WTC11 (cell line): ENCODE data around the gene LAMA3.

Source experiments
- TF ChIP-seq, protein P1 (sequence below): fragments of 200-600 bp; IDR thresholded peaks from 2 replicates; pipeline ENCODE4 v1.8.0; 2022; ENCODE audit warnings: antibody characterized with exemption
- TF ChIP-seq, protein P2 (sequence below): sonication (generic); formaldehyde crosslinking; IDR thresholded peaks from 2 replicates; pipeline ENCODE4 v1.8.0; 2022; ENCODE audit warnings: mild to moderate bottlenecking, missing genetic modification reagents

DNA sequence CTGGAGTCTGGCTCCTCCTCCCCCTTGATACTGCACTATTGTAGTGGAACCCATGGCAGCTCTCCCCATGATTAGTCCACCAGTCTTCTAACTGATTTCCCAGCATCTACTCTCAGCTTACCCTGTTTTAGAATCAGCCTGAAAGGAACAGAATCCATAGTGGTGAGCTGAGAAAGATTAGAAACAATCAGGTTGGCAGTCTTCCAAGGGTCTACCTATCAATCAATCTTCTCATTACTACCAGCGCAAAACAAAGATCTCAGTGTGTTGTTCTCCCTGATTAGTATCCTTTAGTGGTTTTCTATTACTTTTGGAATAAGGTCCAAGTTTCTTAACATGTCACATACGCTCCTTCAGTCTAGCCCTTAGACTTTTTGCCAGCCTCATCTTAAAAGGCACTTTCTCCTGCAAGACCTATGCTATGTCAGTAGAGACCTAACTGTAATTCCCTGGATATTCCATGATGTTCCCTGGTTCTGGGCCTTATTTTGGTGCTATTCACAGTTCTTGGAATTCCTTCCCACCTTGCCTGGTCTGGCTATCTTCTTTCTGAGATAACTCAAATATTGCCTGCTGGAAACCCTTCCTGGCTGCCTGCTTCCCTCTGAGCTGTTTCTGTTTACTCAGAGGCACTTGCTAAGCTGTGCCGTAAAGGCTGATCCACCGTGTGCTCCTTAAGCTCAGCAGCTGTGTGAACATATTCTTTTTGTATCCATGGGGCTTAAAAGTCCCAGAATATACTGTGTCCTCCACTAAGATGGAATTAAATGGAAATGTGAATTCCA lies 32.6 kb downstream of the LAMA3 start:
- TF ChIP-seq, protein P1, sequence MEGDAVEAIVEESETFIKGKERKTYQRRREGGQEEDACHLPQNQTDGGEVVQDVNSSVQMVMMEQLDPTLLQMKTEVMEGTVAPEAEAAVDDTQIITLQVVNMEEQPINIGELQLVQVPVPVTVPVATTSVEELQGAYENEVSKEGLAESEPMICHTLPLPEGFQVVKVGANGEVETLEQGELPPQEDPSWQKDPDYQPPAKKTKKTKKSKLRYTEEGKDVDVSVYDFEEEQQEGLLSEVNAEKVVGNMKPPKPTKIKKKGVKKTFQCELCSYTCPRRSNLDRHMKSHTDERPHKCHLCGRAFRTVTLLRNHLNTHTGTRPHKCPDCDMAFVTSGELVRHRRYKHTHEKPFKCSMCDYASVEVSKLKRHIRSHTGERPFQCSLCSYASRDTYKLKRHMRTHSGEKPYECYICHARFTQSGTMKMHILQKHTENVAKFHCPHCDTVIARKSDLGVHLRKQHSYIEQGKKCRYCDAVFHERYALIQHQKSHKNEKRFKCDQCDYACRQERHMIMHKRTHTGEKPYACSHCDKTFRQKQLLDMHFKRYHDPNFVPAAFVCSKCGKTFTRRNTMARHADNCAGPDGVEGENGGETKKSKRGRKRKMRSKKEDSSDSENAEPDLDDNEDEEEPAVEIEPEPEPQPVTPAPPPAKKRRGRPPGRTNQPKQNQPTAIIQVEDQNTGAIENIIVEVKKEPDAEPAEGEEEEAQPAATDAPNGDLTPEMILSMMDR, result no peak
- TF ChIP-seq, protein P2, sequence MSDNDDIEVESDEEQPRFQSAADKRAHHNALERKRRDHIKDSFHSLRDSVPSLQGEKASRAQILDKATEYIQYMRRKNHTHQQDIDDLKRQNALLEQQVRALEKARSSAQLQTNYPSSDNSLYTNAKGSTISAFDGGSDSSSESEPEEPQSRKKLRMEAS (CRISPR knock-in tag), result no peak
